HG03521 (cell line): ENCODE data around the gene EIF6.

Experiments used
- ATAC-seq: cut with Tn5 transposase; IDR thresholded peaks from one replicate; pipeline ENCODE4 v1.9.1; 2021; ENCODE audit warnings: mild to moderate bottlenecking, moderate library complexity; ENCODE audit not compliant: unreplicated experiment

Gene EIF6

DNA sequence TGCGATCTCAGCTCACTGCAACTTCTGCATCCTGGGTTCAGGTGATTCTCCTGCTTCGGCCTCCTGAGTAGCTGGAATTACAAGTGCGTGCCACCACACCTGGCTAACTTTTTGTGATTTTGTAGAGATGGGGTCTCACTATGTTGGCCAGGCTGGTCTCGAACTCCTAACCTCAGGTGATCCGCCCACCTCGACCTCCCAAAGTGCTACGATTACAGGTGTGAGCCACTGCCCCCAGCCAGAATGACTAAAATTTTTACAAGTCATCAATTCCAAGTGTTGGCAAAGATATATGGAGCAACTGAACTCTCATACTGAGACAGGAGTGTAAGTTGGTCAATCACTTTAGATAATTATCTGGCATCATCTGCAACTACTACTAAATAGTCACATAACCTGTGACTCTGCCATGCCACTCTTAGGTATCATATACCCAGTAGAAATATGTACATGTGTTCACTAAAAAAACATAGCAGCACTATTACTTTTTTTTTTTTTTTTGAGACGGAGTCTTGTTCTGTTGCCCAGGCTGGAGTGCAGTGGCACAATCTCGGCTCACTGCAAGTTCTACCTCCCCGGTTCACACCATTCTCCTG, 3.0 kb downstream of the EIF6 start:
- no peak for ATAC-seq

DNA sequence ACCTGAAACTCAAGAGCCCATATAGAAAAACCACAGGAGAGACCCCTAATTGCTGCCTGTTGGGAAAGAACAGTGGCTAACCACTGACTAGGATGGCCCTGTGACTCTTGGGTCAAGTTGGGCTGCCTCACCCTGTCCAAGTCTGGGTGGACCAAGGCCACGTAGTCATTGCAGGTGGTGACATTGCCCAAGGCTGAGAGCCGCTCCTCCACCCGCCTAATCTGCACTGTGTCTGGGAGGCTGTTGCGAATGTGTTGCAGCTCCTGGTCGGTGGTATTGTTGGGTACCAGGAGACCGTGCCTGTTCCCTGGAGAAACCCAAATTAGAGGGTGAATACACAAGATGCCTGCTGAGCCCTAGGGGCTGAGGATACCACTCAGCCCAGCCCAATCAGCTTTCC, 4.0 kb downstream of the EIF6 start:
- no peak for ATAC-seq

DNA sequence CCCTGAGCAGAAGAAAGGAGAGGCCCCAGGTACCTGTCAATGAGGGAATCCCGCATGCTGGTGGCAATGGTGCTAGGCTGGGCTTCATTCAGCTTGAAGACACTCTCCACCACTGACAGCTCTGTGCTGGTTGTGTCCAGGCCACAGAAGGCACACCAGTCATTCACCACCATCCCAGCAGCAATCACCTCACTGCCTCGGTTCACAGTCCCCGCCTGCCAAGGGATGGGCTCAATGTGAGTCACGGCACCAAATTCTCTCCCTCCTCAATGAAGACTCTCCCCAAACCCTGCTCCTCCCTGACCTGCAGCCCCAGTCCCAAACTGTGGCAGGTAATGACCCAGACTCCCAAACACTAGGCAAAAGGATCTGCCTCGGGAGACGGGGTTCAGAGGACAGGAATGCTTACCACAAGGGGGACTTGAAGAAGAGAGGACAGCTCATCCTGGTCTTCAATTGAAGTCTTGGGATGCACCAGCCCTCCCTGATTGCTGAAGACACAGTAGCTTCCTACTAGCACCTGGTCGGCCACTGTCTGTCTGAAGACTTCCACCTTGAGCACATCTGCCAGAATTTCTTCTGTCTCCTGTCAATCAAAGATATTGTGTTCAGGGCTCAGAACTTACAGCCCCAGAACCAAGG, 4.9 kb downstream of the EIF6 start:
- no peak for ATAC-seq

DNA sequence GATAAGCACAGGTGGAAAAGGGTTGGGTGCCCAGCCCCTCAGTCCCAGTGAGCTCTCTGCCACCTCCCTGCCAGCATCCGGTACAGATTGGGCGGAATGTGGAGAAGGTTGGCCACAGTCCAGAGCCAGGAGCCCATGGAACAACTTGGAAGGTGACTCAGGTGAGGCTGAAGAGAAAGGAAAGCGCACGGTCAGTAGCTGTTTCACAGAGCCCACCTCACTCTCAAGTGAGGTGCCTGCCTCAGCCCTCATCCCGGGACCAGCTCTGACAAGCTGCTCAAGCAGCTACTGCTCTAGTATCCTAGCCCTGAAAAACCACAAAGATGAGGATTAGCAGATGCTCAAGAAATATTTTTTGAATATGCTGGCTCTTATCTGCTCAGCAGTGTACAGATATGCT, 5.5 kb downstream of the EIF6 start:
- ATAC-seq = no peak

DNA sequence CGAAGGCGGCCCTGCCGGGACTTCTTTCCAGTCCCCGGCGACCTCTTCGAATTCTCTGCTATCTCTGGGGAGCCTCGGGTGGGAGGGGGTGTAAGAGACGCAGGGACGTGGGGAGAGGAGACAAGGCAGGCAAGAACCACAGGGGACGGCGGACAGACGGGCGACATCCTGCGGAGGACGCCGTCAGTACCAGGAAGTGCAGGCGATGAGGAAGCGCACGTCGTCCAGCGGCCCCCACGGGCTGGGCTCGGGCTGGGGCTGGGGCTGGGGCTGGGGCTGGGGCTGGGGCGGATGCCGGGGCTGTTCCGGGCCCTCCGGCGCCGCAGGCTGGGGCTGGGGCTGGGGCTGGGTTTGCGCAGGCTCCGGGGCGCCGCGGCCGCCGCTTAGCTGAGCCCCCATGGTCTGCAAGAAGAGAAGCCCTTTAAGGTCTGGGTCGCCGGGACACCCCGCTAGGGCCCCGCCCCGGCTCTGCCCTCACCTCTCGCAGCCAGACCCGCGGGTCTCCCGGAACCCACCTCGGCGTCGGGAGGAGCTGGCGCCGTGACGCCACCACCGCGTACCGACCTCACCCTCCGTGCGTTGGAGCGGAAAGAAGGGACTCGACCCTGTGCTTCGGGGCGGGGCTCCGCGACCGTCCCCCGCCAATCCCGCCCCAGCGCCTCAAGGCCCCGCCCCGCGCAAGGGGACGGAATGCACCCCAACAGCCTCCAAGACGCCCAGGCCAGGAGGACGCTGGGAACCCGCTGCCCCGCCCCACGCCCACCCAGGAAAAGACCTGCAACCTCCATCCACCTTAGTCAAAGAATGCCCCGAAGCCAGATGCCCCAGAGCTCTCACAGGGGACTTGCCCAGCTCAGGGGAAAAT, 6.8 kb downstream of the EIF6 start, which contains the start of gene MMP24OS:
Gene MMP24OS (minus strand): TSS at position 592 of the 865 bp plus-strand sequence. CDS start 193 bp downstream, at position 399.
- ATAC-seq = peak; percentile 70

DNA sequence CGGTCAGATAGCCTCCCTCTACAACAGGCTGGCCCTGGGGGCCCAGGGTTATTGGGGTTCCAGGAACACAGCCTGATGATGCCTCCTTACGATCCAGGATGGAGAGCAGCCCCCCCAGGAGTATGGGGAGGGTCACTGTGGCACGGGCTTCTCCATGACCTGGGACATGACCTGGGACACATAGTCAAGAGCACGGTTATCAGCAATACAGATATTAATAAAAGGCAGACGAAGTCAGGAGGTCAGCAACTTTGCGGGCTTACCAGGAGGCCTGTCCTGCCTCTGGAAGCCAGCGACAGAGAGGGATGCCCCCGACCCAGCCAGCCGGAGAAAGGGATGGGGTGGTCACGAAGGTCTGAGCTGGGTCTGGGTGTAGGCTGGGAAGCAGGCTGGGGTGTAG, 7.4 kb downstream of the EIF6 start:
- ATAC-seq = no peak

DNA sequence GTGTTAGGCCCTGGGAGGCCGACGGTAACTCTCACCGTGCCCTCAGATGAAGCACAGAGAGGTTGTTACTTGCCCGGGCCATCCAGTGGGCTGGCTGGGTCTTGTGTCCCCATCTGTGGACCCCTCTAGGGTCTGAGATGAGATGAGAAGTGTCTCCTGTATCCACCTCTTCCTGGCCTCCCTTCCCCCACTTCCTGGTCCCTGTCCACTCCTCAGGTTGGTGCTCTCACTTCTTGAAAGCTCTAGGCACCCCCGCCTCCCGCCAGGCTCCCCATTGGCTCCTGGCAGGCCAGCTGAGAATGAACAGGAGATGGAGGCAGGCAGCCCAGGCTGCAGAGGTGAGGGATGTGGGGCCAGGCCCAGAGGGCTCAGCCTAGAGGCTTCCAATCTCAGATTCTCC, 8.2 kb downstream of the EIF6 start:
- no peak for ATAC-seq

DNA sequence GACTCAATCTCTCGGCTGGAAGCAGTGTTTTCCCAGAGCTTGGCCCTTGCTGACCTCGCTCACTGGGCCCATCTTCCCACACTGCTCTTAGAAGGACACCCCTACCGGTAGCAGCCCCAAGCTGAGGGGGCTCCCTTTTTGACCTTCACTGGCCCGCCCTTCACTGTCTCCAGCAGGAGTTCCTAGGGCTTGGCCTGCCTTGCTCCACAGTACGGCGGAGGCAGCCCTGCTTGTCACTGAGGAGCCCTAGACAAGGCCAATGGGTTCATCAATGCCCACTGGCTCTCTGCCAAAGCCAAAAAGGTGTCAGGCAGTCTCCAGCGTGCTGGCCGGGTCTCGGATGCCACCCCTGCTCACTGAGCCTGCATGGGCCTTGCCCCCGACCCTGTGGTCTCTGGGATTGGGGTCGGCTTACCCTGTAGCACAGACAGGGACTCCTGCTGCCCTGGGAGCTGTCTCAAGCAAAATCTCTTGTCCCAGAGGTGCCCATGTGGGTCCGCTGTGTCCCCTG, 8.8 kb downstream of the EIF6 start:
- no peak for ATAC-seq

DNA sequence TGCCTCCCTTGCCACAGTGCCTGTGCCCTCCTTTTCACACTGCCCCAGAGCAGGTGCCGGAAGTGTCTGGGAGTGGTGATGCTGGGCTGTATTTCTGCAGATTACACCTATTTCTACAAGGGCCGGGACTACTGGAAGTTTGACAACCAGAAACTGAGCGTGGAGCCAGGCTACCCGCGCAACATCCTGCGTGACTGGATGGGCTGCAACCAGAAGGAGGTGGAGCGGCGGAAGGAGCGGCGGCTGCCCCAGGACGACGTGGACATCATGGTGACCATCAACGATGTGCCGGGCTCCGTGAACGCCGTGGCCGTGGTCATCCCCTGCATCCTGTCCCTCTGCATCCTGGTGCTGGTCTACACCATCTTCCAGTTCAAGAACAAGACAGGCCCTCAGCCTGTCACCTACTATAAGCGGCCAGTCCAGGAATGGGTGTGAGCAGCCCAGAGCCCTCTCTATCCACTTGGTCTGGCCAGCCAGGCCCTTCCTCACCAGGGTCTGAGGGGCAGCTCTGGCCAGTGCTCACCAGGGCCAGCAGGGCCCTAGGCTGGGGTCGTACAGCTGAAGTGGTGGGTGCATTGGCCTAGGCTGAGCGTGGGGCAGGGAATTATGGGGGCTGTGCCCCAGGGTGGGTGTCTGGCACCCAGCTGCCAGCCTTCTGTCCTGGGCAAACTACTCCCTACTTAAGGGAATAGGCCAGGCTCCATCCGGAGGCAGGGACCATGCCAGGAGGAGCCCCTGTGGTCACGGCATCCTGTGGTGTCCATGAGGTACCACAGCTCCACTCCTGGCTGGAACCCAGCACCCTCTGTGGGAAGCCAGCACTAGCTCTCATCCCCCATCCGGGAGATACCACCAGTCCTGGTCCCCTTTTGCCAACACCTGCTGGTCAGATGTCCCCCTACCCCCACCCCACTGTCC, 10.1 kb downstream of the EIF6 start:
- ATAC-seq = no peak

DNA sequence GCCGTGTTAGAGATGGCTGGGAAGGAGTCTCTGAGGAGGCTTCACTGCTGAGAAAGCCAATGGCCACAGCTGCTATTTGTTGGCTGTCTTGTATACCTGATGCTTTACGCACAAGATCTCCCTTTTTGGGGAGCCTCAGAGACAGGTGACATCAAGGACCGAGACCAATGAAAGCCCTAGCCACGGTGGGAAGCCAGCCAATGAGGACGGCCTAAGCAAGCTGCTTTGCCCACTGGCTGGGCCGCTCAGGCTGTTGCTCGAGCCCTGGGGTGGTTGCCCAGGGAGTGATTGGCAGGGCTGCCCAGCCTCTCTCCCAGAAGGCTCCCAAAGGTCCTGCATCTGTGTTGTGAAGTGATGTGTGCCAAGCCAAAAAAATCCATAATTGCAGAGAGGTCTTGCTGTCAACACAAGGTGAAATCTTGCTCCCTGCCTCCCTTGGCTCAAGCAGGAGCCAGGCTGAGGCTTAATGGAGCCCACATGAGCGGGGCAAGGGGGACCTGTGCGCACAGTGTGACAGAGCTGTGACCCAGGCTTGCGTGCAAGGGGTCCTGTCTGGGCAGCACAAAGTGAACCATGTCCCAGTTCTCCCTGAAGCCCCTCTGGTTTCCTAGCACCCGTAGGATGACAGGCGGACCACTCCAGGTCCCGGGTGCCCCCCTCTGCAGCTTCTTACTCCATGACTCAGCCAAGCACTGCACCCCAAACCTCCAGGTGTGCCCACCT, 11.0 kb downstream of the EIF6 start:
- no peak for ATAC-seq

DNA sequence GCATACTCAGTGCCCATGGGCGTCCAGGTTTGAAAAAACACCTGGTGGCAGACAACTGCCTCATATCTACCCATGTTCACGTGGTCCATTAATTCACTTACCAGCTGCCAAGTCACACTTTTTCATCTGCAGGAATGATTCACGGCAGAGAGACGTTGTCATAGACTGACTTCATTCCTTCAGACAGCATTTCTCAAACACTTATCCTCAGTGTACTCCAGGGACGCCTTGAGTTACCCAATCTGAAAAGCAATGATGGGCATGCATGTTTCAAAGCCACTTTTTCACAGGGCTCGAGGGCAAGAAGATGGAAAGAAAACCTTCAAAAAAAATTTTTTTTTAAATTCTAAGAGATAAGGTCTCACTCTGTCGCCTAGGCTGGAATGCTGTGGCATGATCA, 12.7 kb downstream of the EIF6 start:
- ATAC-seq = no peak

DNA sequence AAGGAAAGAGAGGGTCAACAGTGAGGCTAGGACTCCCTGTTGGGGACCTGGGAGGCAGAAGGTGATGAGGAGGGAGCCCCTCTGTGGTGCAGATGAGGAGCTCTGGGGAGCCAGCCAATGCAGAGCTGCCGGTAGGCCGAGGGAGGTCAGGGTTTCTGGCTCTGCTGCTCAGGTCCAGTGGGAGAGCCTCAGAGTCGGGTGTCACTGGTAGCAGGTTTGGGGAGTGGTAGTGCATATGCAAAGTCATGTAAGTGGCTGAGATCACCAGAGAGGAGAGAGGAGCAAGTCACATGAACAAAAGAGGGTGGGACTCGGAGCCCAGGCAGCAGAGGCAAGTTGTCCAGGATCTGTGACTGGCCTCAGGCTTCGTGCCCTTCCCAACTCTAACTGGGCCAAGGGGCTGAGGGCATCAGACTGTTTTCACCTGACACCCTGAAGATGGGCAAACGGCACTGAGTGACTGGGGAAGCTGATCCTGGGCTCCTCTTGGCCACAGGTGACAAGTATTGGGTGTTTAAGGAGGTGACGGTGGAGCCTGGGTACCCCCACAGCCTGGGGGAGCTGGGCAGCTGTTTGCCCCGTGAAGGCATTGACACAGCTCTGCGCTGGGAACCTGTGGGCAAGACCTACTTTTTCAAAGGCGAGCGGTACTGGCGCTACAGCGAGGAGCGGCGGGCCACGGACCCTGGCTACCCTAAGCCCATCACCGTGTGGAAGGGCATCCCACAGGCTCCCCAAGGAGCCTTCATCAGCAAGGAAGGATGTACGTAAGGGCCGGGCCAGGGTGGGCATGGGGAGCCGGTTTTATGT, 13.3 kb downstream of the EIF6 start:
- ATAC-seq = no peak

DNA sequence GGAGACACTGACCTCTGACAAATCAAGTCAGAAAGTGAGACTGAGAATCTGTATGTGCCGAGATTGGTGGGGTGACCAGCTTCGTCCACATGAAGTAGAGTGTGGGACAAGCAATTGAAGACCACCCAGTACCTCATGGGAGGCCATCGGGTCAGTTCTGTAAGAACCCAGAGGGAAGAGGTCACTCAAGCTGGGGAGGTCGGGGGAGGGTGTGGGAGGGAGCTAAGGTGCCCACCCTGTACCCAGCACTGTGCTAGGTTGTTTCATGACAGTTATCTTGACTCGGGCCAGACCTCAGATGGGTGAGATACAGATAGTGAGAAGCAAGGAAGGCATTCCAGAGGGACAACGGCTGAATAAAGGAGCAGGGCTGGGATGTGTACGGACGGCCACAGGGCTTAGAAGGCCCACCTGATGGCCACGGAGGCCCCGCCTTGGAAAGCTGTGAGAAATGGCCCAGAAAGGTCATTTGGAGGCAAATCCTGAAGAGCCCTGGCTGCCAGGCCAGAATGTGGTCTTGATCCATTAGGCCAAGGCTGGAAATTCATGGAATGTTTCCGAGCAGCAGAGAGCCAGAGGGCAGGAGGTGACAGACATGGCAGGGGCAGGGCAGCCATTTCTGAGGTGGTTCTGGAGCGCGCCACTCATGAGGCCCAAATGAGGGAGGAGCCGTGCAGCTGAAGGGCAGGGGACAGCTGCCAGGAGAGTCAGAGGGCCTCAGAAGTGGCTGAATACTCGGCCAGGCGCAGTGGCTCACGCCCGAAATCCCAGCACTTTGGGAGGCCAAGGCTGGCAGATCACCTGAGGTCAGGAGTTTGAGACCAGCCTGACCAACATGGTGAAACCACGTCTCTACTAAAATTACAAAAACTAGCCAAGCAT, 14.3 kb downstream of the EIF6 start:
- no peak for ATAC-seq

DNA sequence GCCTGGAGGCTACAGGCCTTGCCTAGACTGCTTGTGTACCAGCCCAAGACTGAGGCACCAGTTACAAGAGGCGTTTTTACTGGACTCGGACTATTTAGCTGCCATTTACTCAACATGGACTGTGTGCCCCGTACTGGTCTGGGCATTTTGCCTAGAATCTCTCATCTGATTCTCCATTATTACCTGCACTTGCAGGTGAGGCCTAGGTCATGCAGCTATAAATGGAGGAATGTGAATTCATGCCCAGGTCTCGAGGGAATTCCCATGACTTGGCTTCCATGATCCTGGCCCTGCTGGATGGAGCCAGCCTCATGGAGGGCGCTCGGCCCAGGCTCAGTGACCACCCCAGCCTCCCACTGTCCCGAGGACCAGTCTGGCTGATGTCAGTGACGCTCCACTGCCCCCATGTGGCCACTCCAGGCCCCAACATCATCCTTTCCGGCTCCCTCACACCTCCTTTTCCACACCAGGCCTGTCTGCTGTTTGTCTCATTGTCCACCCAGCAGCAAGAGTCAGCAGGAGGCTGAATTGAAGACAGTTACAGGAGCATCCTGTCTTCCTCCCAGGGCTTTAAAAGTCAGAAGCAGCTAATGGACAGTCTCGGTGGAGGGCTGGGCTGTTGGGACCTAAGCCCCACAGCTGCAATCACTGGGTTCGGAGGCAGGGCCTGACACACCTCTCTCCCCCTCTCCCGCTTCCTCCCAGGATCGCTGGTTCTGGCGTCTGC, 15.4 kb downstream of the EIF6 start:
- no peak for ATAC-seq

DNA sequence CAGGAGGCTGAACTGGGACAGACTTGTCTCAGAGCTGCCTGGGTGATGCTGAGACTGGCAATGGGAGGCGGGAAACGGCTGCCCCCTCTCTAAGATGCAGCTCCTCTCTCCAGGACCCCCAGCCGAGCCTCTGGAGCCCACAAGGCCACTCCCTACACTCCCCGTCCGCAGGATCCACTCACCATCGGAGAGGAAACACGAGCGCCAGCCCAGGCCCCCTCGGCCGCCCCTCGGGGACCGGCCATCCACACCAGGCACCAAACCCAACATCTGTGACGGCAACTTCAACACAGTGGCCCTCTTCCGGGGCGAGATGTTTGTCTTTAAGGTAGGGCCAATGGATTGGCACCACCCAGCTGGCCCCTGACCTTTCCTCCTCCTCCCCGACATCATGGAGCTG, 17.5 kb downstream of the EIF6 start:
- no peak for ATAC-seq

DNA sequence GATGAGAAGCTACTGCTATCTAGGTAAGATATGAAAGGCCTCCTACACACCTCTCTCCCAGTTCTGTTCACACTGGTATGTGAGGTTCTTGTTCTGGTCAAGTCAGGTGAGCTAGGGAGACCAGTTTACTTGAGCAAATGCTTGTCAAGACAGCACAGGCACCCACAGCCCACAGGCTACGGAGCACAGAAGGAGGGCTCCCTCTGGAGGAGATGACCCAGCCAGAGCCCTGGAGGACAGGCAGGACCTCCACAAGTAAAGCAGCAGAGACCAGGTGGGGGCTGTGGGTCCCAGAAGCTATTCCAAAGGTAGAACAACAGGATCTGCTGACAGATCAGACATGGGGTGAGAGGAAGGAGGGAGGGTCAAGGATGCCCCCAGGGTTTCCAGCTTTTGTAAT, 19.8 kb downstream of the EIF6 start:
- ATAC-seq = no peak

DNA sequence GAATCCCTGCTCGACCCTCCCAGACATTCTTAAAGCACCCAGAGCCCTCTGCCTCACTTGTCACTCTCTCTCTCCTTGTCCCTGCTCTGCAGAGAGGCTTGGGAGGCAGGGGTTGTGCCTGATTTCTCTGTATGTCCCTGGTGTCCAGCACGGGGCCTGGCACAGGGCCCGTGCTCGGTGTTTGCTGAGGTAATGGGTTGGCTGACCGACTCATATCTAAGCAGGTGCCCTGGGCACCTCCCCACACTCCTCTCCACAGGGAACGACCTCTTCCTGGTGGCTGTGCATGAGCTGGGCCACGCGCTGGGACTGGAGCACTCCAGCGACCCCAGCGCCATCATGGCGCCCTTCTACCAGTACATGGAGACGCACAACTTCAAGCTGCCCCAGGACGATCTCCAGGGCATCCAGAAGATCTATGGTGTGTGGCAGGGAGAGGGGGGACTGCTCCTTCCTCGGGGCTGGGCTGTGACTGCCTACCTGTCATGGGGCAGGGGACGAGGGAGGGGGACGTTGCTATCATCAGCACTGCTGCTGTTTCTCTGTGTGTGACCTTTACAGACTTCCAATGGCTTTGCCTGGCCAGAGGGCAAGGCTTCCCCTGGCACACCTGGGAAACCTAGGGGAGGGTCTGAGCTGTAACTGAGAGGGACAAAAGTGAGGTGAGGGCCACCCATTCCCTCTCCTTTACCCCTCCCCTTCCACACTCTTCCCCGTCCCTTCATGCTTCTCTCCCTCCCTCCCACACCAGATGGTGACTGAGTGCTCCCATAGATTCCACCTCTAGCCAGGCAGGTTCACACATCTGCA, 20.8 kb downstream of the EIF6 start:
- ATAC-seq = no peak
